HFF-Myc (cell line): ENCODE measurements around the gene GIT2.

Experiments used
- DNase-seq: peaks from one replicate; pipeline ENCODE4 v3.0.0-alpha.2; 2011; ENCODE audit warnings: low read depth; ENCODE audit errors: extremely low read depth
- H3K4me3 ChIP-seq: replicated peaks from 2 replicates; pipeline ENCODE4 v1.5.1; 2011; ENCODE audit warnings: low read depth, mild to moderate bottlenecking, control low read depth, low read length
- CTCF ChIP-seq: IDR thresholded peaks from 2 replicates; pipeline ENCODE4 v1.5.1; 2012; ENCODE audit warnings: mild to moderate bottlenecking, low read depth, low read length, control low read depth; ENCODE audit errors: missing control alignments

The GIT2 gene

GRCh38 chr12:109963743-109964429 lies 32.3 kb downstream of the GIT2 start:
- H3K4me3 ChIP-seq: no peak overlapping the region
- no peak for DNase-seq
- TF ChIP-seq CTCF: no peak

DNA sequence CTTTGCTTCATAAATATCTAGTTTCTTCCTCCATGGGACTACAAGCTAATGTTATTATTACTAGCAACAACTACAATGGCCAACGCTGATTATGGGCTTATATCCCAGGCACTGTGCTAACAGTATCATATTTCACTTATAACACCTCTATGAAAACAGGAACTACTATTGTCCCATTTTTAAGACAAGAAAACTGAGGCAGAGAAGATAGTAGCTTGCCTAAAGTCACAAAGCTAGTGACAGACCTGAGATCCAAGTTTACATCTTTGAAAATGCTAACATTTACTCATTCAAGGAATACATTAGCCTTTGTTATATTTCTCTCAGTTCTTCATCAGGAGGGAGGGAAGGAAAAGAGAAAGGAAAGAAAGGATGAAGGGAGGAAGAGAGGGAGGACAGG lies 32.8 kb downstream of the GIT2 start:
- TF ChIP-seq CTCF: no peak
- DNase-seq: no peak
- no peak overlapping the region for H3K4me3 ChIP-seq

DNA sequence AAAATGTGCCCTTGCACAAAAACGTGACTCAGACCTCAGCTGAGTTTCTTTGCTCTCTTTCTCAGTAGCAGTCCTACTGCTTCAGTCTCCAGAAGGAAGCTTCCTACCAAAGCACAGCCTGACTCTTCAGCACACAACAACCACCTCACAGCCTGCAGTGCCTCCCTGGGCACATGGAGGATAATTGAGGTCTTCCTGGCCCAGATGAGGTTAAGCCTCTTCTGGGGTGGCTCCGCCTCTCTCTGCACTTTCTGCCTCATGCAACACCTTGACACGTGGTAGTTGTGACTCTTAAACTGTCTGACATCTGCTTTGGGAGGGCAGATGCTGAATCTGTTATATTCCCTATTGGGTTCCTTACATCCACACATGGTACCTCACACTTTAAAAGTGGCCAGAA lies 33.8 kb downstream of the GIT2 start:
- no peak for DNase-seq
- H3K4me3 ChIP-seq: no peak overlapping the region
- TF ChIP-seq CTCF: no peak

- TF ChIP-seq CTCF: no peak
- H3K4me3 ChIP-seq: no peak overlapping the region
- DNase-seq: no peak
These were observed 34.6 kb downstream of the GIT2 start for GRCh38 chr12:109961612-109962011.

DNA sequence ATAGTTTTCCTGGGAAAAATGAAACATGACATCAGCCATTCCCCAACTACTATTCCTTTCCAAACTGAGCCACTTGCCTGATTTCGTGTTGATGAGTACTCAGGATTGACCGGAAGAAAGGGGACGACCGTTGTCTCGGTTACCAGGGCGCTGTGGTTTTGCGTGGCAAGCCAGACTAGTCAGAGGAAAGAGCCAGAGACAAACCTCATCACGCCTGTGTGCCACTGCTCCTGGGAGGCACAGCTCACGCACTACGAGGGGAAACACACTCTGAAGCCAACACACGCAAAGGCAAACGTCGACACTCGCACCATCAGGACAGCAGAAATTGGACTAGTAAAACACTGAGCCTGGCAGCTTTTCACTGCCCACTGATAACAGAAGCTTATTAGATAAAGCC lies 35.0 kb downstream of the GIT2 start:
- H3K4me3 ChIP-seq: no peak overlapping the region
- TF ChIP-seq CTCF: no peak
- no peak for DNase-seq

GRCh38 chr12:109959411-109960093 lies 36.6 kb downstream of the GIT2 start:
- no peak for TF ChIP-seq CTCF
- DNase-seq: no peak
- H3K4me3 ChIP-seq: no peak overlapping the region
